HL-60 (cell line): ENCODE measurements around the gene EXTL1.

ENCODE experiments used
- GABPA ChIP-seq: IDR thresholded peaks from 2 replicates; pipeline ENCODE4 v1.6.1; 2012; ENCODE audit warnings: low read depth
- POLR2AphosphoS5 ChIP-seq: IDR thresholded peaks from 2 replicates; pipeline ENCODE4 v1.6.1; 2012; ENCODE audit warnings: low read depth
- TF ChIP-seq, protein P1 (sequence below): IDR thresholded peaks from one replicate; pipeline ENCODE4 v1.5.1; 2011; ENCODE audit warnings: low read length, control low read depth, inconsistent platforms; ENCODE audit not compliant: insufficient read depth

DNA sequence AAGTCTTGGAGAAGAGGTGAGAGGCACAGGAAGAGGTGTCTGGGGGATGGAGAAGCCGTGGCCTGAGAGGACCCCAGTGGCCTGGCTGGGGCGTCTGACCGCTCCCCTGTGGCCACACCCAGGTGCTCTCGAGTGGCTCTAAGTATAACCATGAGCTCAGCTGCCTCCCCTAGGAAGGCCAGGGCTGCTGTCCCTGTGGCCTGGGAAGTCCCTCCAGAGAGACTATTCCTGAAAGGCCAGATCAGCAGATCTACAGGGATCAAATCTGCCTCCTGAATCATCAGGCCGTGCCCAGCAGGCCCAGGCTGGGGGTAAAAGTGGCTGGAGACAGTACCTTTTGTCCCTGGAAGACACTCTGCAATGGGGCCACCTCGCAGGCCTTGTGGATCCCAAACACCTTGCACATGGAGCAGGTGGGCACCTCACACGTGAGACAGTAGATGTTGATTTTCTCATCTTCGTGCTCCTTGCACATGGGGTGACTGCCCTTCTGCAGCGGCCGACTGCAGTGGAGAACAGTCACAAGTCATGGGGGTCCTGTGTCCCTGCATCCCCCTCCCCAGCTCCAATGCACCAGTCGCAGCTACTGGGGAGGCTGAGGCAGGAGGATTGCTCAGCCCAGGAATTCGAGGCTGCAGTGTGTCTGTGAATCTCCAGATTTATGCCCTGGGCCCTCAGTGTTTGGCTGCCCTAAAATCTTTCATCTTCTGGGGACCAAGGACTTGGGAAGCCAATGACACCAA is 39.4 kb downstream of the EXTL1 start:
- TF ChIP-seq, protein P1, sequence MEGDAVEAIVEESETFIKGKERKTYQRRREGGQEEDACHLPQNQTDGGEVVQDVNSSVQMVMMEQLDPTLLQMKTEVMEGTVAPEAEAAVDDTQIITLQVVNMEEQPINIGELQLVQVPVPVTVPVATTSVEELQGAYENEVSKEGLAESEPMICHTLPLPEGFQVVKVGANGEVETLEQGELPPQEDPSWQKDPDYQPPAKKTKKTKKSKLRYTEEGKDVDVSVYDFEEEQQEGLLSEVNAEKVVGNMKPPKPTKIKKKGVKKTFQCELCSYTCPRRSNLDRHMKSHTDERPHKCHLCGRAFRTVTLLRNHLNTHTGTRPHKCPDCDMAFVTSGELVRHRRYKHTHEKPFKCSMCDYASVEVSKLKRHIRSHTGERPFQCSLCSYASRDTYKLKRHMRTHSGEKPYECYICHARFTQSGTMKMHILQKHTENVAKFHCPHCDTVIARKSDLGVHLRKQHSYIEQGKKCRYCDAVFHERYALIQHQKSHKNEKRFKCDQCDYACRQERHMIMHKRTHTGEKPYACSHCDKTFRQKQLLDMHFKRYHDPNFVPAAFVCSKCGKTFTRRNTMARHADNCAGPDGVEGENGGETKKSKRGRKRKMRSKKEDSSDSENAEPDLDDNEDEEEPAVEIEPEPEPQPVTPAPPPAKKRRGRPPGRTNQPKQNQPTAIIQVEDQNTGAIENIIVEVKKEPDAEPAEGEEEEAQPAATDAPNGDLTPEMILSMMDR, result no peak
- no peak for TF ChIP-seq GABPA
- TF ChIP-seq POLR2AphosphoS5, result no peak
